GM10266 (cell line): Measurements from ENCODE around the gene WDHD1.
"Not testable (repeated sequence)": the region's sequence is repeated elsewhere in the genome, so short reads cannot be mapped to it uniquely, and the experiment has no call there.

Source experiments
- DNase-seq: peaks from one replicate; pipeline ENCODE4 v3.0.0; 2012; ENCODE audit errors: extremely low spot score
- CTCF ChIP-seq: IDR thresholded peaks from 2 replicates; pipeline ENCODE4 v1.5.1; 2012; ENCODE audit warnings: mild to moderate bottlenecking, low read depth; ENCODE audit not compliant: control insufficient read depth, insufficient read depth; ENCODE audit errors: missing control alignments

The WDHD1 gene

GRCh38 chr14:54902521-54903420 lies 124.1 kb downstream of the WDHD1 start, which contains the start of gene GCH1:
Gene GCH1, minus strand, starts transcription at chr14:54902826. Its CDS starts 163 bp downstream, at chr14:54902663.
- DNase-seq = peak; percentile 87
- TF ChIP-seq CTCF = peak; percentile 36

- DNase-seq = peak; percentile 64
- TF ChIP-seq CTCF = no peak
Measured at GRCh38 chr14:54902143-54902520, 124.8 kb downstream of the WDHD1 start.

- TF ChIP-seq CTCF = no peak
- DNase-seq = peak; percentile 17
Measured at GRCh38 chr14:54901380-54902142, 125.3 kb downstream of the WDHD1 start.

GRCh38 chr14:54899573-54899972 lies 127.3 kb downstream of the WDHD1 start:
- TF ChIP-seq CTCF = no peak
- DNase-seq = no peak

- not testable (repeated sequence) for DNase-seq
Measured at GRCh38 chr14:54897809-54898555, 128.9 kb downstream of the WDHD1 start.

- no peak for DNase-seq
- TF ChIP-seq CTCF = no peak
Measured at GRCh38 chr14:54895683-54896082, 131.2 kb downstream of the WDHD1 start.

GRCh38 chr14:54894995-54895394 lies 131.9 kb downstream of the WDHD1 start:
- no peak for DNase-seq
- TF ChIP-seq CTCF = no peak
